DOHH2 (cell line): Measurements from ENCODE around the gene WDR27.

Experiments used
- H3F3A ChIP-seq: fragments of 200-600 bp; sonication (generic), shearing (Covaris generic); 2 replicates; pipeline ENCODE4 v1.6.0; 2016; ENCODE audit warnings: antibody characterized with exemption, mild to moderate bottlenecking; ENCODE audit not compliant: control insufficient read depth, insufficient read depth
- H3K27ac ChIP-seq: fragments of 200-600 bp; sonication (generic); 2 replicates; pipeline ENCODE4 v1.5.1; 2014; ENCODE audit warnings: low read depth, mild to moderate bottlenecking, low read length, moderate library complexity
- H3K27me3 ChIP-seq: fragments of 200-600 bp; sonication (generic); 2 replicates; pipeline ENCODE4 v1.6.1; 2014; ENCODE audit warnings: mild to moderate bottlenecking, low read length, mixed read lengths; ENCODE audit not compliant: control insufficient read depth
- H3K36me3 ChIP-seq: fragments of 200-600 bp; sonication (generic); 2 replicates; pipeline ENCODE4 v1.6.1; 2014; ENCODE audit warnings: mild to moderate bottlenecking, low read length, moderate library complexity, mixed read lengths; ENCODE audit not compliant: control insufficient read depth
- H3K4me1 ChIP-seq: fragments of 200-600 bp; sonication (generic); 2 replicates; pipeline ENCODE4 v1.6.1; 2014; ENCODE audit warnings: mild to moderate bottlenecking, low read length, mixed read lengths; ENCODE audit not compliant: control insufficient read depth
- H3K4me2 ChIP-seq: fragments of 200-600 bp; sonication (generic); 2 replicates; pipeline ENCODE4 v1.6.0; 2014; ENCODE audit warnings: mild to moderate bottlenecking, low read length, moderate library complexity
- H3K4me3 ChIP-seq: fragments of 200-600 bp; sonication (generic); 2 replicates; pipeline ENCODE4 v1.5.1; 2014; ENCODE audit warnings: mild to moderate bottlenecking, low read length, mixed read lengths
- H3K79me2 ChIP-seq: fragments of 200-600 bp; sonication (generic); 2 replicates; pipeline ENCODE4 v1.6.1; 2014; ENCODE audit warnings: mild to moderate bottlenecking, low read length, mixed read lengths; ENCODE audit not compliant: control insufficient read depth
- H3K9me2 ChIP-seq: fragments of 200-600 bp; sonication (generic); replicated peaks from 2 replicates; pipeline ENCODE4 v1.6.1; 2014; ENCODE audit warnings: mild to moderate bottlenecking, low read length, mixed read lengths; ENCODE audit not compliant: control insufficient read depth
- H3K9me3 ChIP-seq: fragments of 200-600 bp; sonication (generic); 2 replicates; pipeline ENCODE4 v1.6.1; 2014; ENCODE audit warnings: antibody characterized with exemption, low read length, mixed read lengths; ENCODE audit not compliant: control insufficient read depth, insufficient read depth
- H4K20me1 ChIP-seq: fragments of 200-600 bp; sonication (generic); 2 replicates; pipeline ENCODE4 v1.6.0; 2014; ENCODE audit warnings: low read depth, mild to moderate bottlenecking, antibody characterized with exemption, low read length, moderate library complexity; ENCODE audit not compliant: control insufficient read depth, insufficient read depth
- EZH2phosphoT487 ChIP-seq: fragments of 200-600 bp; sonication (generic); IDR thresholded peaks from 2 replicates; pipeline ENCODE4 v1.6.1; 2017; ENCODE audit warnings: borderline replicate concordance, mild to moderate bottlenecking, antibody characterized with exemption, low read length, moderate library complexity, mixed read lengths
- TF ChIP-seq, protein P1 (sequence below): fragments of 200-600 bp; sonication (generic); IDR thresholded peaks from one replicate; pipeline ENCODE4 v1.5.1; 2014; ENCODE audit warnings: antibody characterized with exemption, mild to moderate bottlenecking, low read depth, low read length; ENCODE audit not compliant: poor library complexity, severe bottlenecking

The WDR27 gene

DNA sequence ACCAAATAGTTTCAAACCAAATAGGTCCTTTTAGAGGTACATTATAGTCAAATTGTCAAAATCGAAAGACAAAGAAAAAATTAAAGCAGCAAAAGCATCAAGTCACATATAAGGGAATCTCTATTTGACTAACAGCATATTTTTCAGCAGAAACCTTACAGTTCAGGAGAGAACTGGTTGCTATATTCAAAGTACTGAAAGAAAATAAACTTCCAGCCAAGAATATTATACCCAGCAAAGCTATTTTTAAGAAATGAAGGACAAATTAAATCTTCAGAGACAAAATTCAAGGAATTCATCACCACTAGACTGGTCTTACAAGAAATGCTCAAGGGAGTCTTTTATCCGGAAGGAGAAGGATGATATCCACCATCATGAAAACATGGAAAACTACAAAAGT lies 16.0 kb downstream of the WDR27 start:
- Histone ChIP-seq H3K9me2 (no peaks in the 10 kb centered on the region), H3F3A (no peaks in the 10 kb centered on the region), H3K4me3 (no peak overlapping the region), H3K79me2 (peaks cover 31% of the 10 kb centered on the region), H3K27me3 (no peaks in the 10 kb centered on the region), H3K36me3 (peaks cover 67% of the 10 kb centered on the region), H4K20me1 (no peaks in the 10 kb centered on the region), H3K27ac (no peak overlapping the region), H3K4me1 (no peaks in the 10 kb centered on the region), H3K9me3 (peaks cover 13% of the 10 kb centered on the region), H3K4me2 (no peak overlapping the region)
- TF ChIP-seq, protein P1, sequence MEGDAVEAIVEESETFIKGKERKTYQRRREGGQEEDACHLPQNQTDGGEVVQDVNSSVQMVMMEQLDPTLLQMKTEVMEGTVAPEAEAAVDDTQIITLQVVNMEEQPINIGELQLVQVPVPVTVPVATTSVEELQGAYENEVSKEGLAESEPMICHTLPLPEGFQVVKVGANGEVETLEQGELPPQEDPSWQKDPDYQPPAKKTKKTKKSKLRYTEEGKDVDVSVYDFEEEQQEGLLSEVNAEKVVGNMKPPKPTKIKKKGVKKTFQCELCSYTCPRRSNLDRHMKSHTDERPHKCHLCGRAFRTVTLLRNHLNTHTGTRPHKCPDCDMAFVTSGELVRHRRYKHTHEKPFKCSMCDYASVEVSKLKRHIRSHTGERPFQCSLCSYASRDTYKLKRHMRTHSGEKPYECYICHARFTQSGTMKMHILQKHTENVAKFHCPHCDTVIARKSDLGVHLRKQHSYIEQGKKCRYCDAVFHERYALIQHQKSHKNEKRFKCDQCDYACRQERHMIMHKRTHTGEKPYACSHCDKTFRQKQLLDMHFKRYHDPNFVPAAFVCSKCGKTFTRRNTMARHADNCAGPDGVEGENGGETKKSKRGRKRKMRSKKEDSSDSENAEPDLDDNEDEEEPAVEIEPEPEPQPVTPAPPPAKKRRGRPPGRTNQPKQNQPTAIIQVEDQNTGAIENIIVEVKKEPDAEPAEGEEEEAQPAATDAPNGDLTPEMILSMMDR, result no peak
- TF ChIP-seq EZH2phosphoT487, result no peak

DNA sequence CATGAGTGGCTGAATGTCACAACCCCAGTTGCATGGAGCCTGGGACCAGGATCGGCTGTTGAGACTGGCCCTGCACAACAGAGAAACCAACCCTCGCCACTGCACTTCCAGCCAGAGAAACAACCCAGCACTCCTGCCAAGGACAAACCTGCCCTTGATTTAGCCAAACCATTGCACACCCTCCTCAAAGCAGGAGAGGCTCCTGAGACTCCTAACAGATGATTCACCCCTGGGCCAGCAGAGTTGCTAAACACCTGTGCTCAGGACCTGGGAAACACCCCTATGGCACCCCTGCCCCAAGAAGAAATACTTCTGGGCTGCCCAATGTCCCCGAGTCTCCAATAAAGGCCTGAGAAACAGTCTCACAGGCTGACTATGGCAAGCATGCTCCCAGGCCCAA lies 17.8 kb downstream of the WDR27 start:
- Histone ChIP-seq H4K20me1 (no peaks in the 10 kb centered on the region), H3K4me2 (no peak overlapping the region), H3K27ac (no peak overlapping the region), H3K36me3 (peaks cover 73% of the 10 kb centered on the region), H3F3A (no peaks in the 10 kb centered on the region), H3K4me1 (no peaks in the 10 kb centered on the region), H3K9me3 (peaks cover 13% of the 10 kb centered on the region), H3K4me3 (no peak overlapping the region), H3K9me2 (no peaks in the 10 kb centered on the region), H3K27me3 (no peaks in the 10 kb centered on the region), H3K79me2 (peaks cover 29% of the 10 kb centered on the region)
- no peak for TF ChIP-seq EZH2phosphoT487
- TF ChIP-seq, protein P1, result no peak

DNA sequence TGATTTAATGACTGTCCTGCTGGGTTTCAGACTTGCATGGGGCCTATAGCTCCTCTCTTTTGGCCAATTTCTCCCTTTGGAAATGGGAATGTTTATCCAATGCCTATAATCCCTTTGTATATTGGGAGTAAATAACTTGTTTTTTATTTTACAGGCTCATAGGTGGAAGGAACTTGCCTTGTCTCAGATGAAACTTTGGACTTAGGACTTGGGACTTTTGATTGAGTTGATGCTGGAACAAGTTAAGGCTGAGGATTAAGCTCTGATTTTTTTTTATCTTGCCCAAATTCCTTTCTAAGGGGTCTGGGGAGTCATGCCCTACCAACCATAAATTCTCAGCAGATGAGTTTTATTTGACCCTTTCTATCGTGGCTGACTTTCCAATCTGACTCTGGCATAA lies 23.5 kb downstream of the WDR27 start:
- Histone ChIP-seq H3K27ac (no peak overlapping the region), H4K20me1 (no peaks in the 10 kb centered on the region), H3K9me3 (no peaks in the 10 kb centered on the region; the same call in 1 of the 2 replicates), H3K4me2 (no peak overlapping the region), H3F3A (no peaks in the 10 kb centered on the region), H3K36me3 (peaks cover 45% of the 10 kb centered on the region), H3K4me3 (no peak overlapping the region), H3K79me2 (peaks cover 12% of the 10 kb centered on the region), H3K4me1 (no peaks in the 10 kb centered on the region), H3K9me2 (no peaks in the 10 kb centered on the region), H3K27me3 (no peaks in the 10 kb centered on the region)
- TF ChIP-seq, protein P1, result no peak
- TF ChIP-seq EZH2phosphoT487, result no peak

DNA sequence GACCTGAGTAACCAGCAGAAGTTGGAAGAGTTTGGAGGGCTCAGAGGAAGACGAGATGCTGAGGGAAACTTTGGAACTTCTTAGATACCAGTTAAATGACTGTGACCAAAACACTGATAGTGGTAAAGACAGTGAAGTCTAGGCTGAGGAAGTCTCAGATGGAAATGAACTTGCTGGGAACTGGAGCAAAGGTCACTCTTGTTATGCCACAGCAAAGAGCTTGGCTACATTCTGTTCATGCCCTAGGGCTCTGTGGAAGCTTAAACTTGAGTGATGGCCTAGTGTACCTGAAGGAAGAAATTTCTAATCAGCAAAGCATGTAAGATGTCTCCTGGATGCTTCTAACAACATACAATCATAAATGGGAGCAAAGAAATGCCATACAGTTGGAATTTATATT lies 24.7 kb downstream of the WDR27 start:
- H3K4me2 ChIP-seq, result no peak overlapping the region
- peaks cover 8% of the 10 kb centered on the region for H3K79me2 ChIP-seq
- H3K4me1 ChIP-seq, result no peaks in the 10 kb centered on the region
- H4K20me1 ChIP-seq, result 0 out of 2 replicates have a peak, but pooled peaks cover 4% of the 10 kb centered on the region
- H3K9me3 ChIP-seq, result no peaks in the 10 kb centered on the region; the same call in 1 of the 2 replicates
- peaks cover 47% of the 10 kb centered on the region for H3K36me3 ChIP-seq
- no peak overlapping the region for H3K4me3 ChIP-seq
- no peaks in the 10 kb centered on the region for H3K27me3 ChIP-seq
- H3F3A ChIP-seq, result no peaks in the 10 kb centered on the region
- H3K9me2 ChIP-seq, result no peaks in the 10 kb centered on the region
- no peak overlapping the region for H3K27ac ChIP-seq
- no peak for TF ChIP-seq EZH2phosphoT487
- TF ChIP-seq, protein P1, result no peak
